Tibial nerve (tissue), 4 donors: ENCODE results near the gene SPATA9.

ENCODE experiments used
- CTCF ChIP-seq, 5 experiments: fragments of 200-600 bp in 3 of 5; fragments of 450-650 bp in 2 of 5; sonication (generic) in 3 of 5; IDR thresholded peaks; one replicate each; pipeline ENCODE4 v1.5.1; 2016 to 2019; ENCODE audit warnings: antibody characterized with exemption in 5 of 5, mild to moderate bottlenecking in 3 of 5, moderate library complexity in 2 of 5
- EP300 ChIP-seq, 2 donors: sonication (generic); formaldehyde crosslinking; IDR thresholded peaks; one replicate each; pipeline ENCODE4 v1.6.1; 2017; ENCODE audit warnings: antibody characterized with exemption in 2 of 2, mild to moderate bottlenecking in 1 of 2
- POLR2A ChIP-seq, 2 donors: fragments of 450-650 bp; IDR thresholded peaks; one replicate each; pipeline ENCODE4 v1.6.1; 2017; ENCODE audit warnings: antibody characterized with exemption in 2 of 2, mild to moderate bottlenecking in 2 of 2, moderate library complexity in 2 of 2

GRCh38 chr5:95647886-95648860 is 34.6 kb downstream of the SPATA9 start:
- TF ChIP-seq POLR2A (IDR thresholded peaks at IDR 0.05) (no peak), CTCF (IDR thresholded peaks at IDR 0.05) (no peak), EP300 (IDR thresholded peaks at IDR 0.05) (no peak)
